ENCODE results near the gene PLB1.

- no peak for TF ChIP-seq POLR2A (IDR thresholded peaks at IDR 0.05)
- TF ChIP-seq CTCF (IDR thresholded peaks at IDR 0.05) = no peak
These were observed 44.8 kb upstream of the PLB1 start for GRCh38 chr2:28450901-28451565.

All from adrenal gland (tissue), 5 donors.